Effector memory CD4-positive, alpha-beta T cell (primary cell): Measurements from ENCODE around the gene RGS4.

Experiments used
- DNase-seq, 3 donors: peaks; one replicate each; pipeline ENCODE4 v3.0.0-alpha.2; 2020
- H3K27ac ChIP-seq: 2 replicates; pipeline ENCODE4 v1.7.0; 2013; ENCODE audit warnings: mild to moderate bottlenecking, low read length, moderate library complexity; ENCODE audit not compliant: insufficient read depth, poor library complexity, severe bottlenecking
- H3K27me3 ChIP-seq: replicated peaks from 2 replicates; pipeline ENCODE4 v1.7.0; 2013; ENCODE audit warnings: mild to moderate bottlenecking, low read length; ENCODE audit not compliant: insufficient read depth, control insufficient read depth, poor library complexity, severe bottlenecking
- H3K36me3 ChIP-seq: 2 replicates; pipeline ENCODE4 v1.7.0; 2013; ENCODE audit warnings: mild to moderate bottlenecking, low read length, moderate library complexity; ENCODE audit not compliant: control insufficient read depth, insufficient read depth
- H3K4me1 ChIP-seq: 2 replicates; pipeline ENCODE4 v1.7.0; 2013; ENCODE audit warnings: low read length, mild to moderate bottlenecking; ENCODE audit not compliant: control insufficient read depth, insufficient read depth, poor library complexity, severe bottlenecking
- H3K4me3 ChIP-seq: 2 replicates; pipeline ENCODE4 v1.7.0; 2013; ENCODE audit warnings: low read length, low read depth, mild to moderate bottlenecking; ENCODE audit not compliant: insufficient read depth, poor library complexity, severe bottlenecking
- H3K9me3 ChIP-seq: 2 replicates; pipeline ENCODE4 v1.7.0; 2013; ENCODE audit warnings: mild to moderate bottlenecking, low read length, moderate library complexity; ENCODE audit not compliant: control insufficient read depth

RGS4 gene

DNA sequence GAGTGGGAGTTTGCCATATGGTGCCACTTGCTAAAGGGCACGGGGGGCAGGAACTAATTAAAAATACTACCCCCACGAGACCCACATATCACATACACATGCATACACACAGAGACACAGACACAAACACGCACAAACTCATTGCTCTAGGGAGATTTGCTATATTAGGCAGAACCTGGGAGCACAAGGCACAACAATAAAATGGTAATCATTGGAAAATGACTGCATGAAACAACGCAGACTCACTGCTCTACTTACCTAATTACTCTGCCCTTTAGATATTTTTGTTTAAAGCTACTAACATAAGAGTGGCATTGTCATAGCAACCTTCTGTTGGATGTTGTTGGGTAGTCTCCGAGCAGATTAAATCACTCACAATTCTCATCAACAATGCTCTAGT, 20.3 kb upstream of the RGS4 start:
- H3K36me3 ChIP-seq = no peaks in the 10 kb centered on the region
- H3K4me1 ChIP-seq = no peaks in the 10 kb centered on the region
- no peaks in the 10 kb centered on the region for H3K27me3 ChIP-seq
- H3K27ac ChIP-seq = no peak overlapping the region
- no peak overlapping the region for H3K4me3 ChIP-seq
- no peak for DNase-seq
- H3K9me3 ChIP-seq = no peaks in the 10 kb centered on the region

DNA sequence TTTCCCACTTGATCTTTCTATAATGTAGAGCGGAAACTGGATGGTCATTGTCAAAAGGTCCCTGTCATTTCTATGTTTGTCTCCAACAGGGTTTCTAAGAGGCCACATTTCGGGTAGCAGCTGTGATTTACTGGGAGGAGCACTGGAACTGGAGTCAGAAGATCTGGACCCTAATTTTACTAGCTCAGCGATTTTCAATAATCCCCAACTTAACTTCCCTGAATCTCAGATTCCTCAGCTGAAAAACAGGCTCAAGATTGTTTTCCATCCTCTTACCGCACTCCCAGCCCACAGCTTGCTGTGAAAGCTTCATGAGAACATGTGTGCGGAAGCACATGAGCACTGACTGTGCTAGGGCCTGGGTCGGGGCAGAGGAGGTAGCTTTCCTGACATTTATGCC, 19.9 kb upstream of the RGS4 start:
- Histone ChIP-seq H3K36me3 (no peaks in the 10 kb centered on the region), H3K4me3 (no peak overlapping the region), H3K27me3 (no peaks in the 10 kb centered on the region), H3K9me3 (no peaks in the 10 kb centered on the region), H3K4me1 (no peaks in the 10 kb centered on the region), H3K27ac (no peak overlapping the region)
- DNase-seq = no peak

- Histone ChIP-seq H3K27me3 (no peaks in the 10 kb centered on the region), H3K36me3 (no peaks in the 10 kb centered on the region), H3K4me1 (no peaks in the 10 kb centered on the region), H3K4me3 (no peak overlapping the region), H3K9me3 (no peaks in the 10 kb centered on the region), H3K27ac (no peak overlapping the region)
- DNase-seq = no peak
These were observed 18.7 kb upstream of the RGS4 start for GRCh38 chr1:163050496-163050895.

GRCh38 chr1:163054181-163054591, 15.0 kb upstream of the RGS4 start:
- H3K27me3 ChIP-seq = no peaks in the 10 kb centered on the region
- H3K27ac ChIP-seq = no peak overlapping the region
- H3K4me1 ChIP-seq = no peaks in the 10 kb centered on the region
- H3K36me3 ChIP-seq = no peaks in the 10 kb centered on the region
- H3K4me3 ChIP-seq = no peak overlapping the region
- no peaks in the 10 kb centered on the region for H3K9me3 ChIP-seq
- DNase-seq = no peak

DNA sequence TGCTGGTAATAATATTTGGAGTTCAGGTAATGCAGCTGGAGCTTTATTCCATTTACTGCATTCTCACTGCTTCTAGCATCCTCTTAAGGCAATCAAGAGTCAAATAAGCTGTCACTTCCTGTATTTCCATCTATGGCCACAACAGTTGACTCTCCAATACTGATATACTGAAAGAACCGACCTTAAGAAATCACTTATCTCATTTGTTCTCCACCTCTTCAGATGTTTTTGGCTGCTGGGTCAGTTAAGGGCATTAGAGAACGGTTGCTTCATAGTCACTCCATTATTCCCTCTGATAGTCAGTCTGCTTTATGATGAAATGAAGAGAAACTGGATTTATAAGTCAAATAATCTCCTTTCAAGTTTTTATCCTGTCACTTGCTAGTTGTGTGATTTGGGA, 14.2 kb upstream of the RGS4 start:
- Histone ChIP-seq H3K4me1 (no peaks in the 10 kb centered on the region), H3K4me3 (no peak overlapping the region), H3K36me3 (no peaks in the 10 kb centered on the region), H3K27ac (no peak overlapping the region), H3K9me3 (no peaks in the 10 kb centered on the region), H3K27me3 (no peaks in the 10 kb centered on the region)
- DNase-seq = no peak

DNA sequence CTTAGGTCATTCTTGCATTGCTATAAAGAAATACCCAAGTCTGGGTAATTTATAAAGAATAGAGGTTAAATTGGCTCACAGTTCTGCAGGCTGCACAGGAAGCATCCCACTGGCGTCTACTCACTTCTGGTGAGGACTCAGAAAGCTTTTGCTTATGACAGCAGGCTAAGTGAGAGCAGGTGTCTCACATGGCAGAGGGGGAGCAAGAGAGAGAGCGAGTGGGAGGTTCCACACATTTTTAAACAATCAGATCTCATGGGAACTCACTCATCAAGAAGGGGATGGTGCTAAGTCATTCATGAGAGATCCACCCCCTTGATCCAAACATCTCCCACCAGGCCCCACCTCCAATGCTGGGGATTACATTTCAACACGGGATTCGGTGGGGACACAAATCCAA, 13.6 kb upstream of the RGS4 start:
- Histone ChIP-seq H3K4me3 (no peak overlapping the region), H3K4me1 (no peaks in the 10 kb centered on the region), H3K27ac (no peak overlapping the region), H3K9me3 (no peaks in the 10 kb centered on the region), H3K27me3 (no peaks in the 10 kb centered on the region), H3K36me3 (no peaks in the 10 kb centered on the region)
- no peak for DNase-seq

GRCh38 chr1:163056831-163057230, 12.3 kb upstream of the RGS4 start:
- Histone ChIP-seq H3K36me3 (no peaks in the 10 kb centered on the region), H3K4me3 (no peak overlapping the region), H3K27ac (no peak overlapping the region), H3K4me1 (no peaks in the 10 kb centered on the region), H3K9me3 (no peaks in the 10 kb centered on the region), H3K27me3 (no peaks in the 10 kb centered on the region)
- DNase-seq = no peak

GRCh38 chr1:163060343-163061007, 8.7 kb upstream of the RGS4 start:
- no peak for DNase-seq
- no peaks in the 10 kb centered on the region for H3K4me1 ChIP-seq
- H3K36me3 ChIP-seq = no peaks in the 10 kb centered on the region
- no peaks in the 10 kb centered on the region for H3K9me3 ChIP-seq
- H3K4me3 ChIP-seq = no peak overlapping the region
- no peak overlapping the region for H3K27ac ChIP-seq
- H3K27me3 ChIP-seq = no peaks in the 10 kb centered on the region

GRCh38 chr1:163063143-163063542, 6.0 kb upstream of the RGS4 start:
- no peak overlapping the region for H3K27ac ChIP-seq
- H3K4me3 ChIP-seq = no peak overlapping the region
- no peaks in the 10 kb centered on the region for H3K9me3 ChIP-seq
- no peaks in the 10 kb centered on the region for H3K27me3 ChIP-seq
- DNase-seq = no peak
- no peaks in the 10 kb centered on the region for H3K36me3 ChIP-seq
- no peaks in the 10 kb centered on the region for H3K4me1 ChIP-seq

DNA sequence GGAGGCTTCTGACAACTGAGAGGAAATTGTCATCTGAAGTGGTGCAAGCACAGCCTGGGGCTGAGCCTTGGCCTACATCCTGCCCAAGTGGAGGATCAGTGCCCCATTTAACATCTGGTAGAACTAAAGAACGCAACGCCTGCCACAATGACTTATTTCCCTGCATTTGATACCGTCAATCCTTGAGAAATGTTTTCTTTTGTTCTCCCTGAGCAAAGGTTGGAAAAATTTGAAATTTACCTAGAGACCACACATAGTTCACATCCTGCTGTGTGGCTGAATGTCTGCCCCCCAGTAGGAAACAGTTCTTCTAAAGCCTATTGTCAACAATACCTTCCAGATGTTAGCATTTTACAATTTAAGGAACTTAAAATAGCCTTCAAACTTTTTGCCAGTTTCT, 5.6 kb upstream of the RGS4 start:
- Histone ChIP-seq H3K4me1 (no peaks in the 10 kb centered on the region), H3K4me3 (no peak overlapping the region), H3K36me3 (no peaks in the 10 kb centered on the region), H3K27me3 (no peaks in the 10 kb centered on the region), H3K27ac (no peak overlapping the region), H3K9me3 (no peaks in the 10 kb centered on the region)
- DNase-seq = no peak
